ENCODE results near the gene MSI2. TPM values are rescaled to one million over a fixed set of nuclear protein-coding genes. Genes with fewer than 3 reads are reported as not detected.
A peak's percentile ranks its signal among the peaks of the same experiment; 100 is the strongest.

The MSI2 gene
- total and polyA plus RNA-seq, 9 of the 15 experiments (the other 6 are each of a cell fraction or from before 2014, with no cell fraction given), result 4.6 to 61.8 (median 42.4) TPM

DNA sequence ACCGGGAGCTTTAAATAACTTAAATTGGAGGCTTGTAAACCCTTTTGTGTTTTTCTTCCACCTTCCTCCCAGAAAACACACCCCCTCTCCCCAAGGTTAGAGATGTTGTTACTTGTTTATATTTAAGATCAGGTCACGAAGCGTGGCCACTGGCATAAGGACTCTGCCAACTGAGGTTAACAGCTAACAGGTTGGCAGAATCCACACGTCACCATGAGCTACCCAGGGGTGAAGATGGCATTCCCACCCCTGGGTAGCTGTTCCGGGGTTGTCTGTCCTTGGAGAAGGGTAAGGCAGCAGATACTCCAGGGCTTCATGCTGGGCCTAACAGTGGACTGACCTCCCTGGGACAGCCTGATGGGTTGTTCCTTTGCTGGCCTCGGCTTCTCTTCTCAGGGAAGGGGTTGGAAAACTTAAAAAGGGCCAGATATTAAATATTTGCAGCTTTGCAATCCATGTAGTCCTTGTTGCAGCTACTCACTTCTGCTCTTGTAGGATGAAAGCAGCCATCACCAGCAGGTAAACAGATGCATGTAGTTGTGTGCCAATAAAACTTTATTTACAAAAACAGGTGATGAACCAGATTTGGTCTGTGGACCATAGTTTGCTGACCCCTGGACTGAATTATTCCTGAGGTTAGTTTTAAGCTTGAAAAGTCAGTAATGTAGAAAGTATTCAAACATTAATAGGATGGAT is 148.6 kb downstream of the MSI2 start:
- Histone ChIP-seq H3K9me1 (ENCODE audit: control insufficient read depth, insufficient read depth, low read length) (no peaks in the 10 kb centered on the region), H3K9me3 (replicated peaks; ENCODE audit: control insufficient read depth, insufficient read depth, low read depth, low read length) (no peaks in the 10 kb centered on the region), H4K20me1 (replicated peaks; ENCODE audit: control insufficient read depth, insufficient read depth, low read length) (0 out of 2 replicates have a peak, but pooled peaks cover under 1% of the 10 kb centered on the region), H3K4me2 (ENCODE audit: insufficient read depth, low read length) (no peak overlapping the region), H3K27ac (ENCODE audit: extremely low read depth, low read depth, low read length) (no peak overlapping the region), H3K36me3 (ENCODE audit: control insufficient read depth, insufficient read depth, low read length) (peaks cover 35% of the 10 kb centered on the region), H3K4me3 (no peak overlapping the region), H3K27me3 (ENCODE audit: control insufficient read depth in 2 of 2, insufficient read depth in 2 of 2, low read length in 2 of 2) (no peaks in the 10 kb centered on the region), H2AFZ (ENCODE audit: low read depth, low read length) (no peak overlapping the region), H3K4me1 (replicated peaks in 1 of 2; ENCODE audit: control insufficient read depth in 2 of 2, insufficient read depth in 2 of 2, low read length in 2 of 2) (peaks cover 16 to 19% of the 10 kb centered on the region in 2 experiments), H3K9ac (ENCODE audit: insufficient read depth in 1 of 2, low read depth in 2 of 2, low read length in 2 of 2) (no peak overlapping the region), H3K79me2 (ENCODE audit: control insufficient read depth, insufficient read depth, low read length) (peaks cover 16% of the 10 kb centered on the region)
- DNase-seq (ENCODE audit: extremely low read depth in 1 of 4, low spot score in 3 of 4) (no peak), FAIRE-seq (no peak), ATAC-seq (no peak)
- ChIA-PET POLR2A (no interaction called here), CTCF (ENCODE audit: low intra/inter-chr PET ratio) (interaction anchor here (2.2 kb wide), 1 partner anchor 162 kb away, joined by 7 read pairs; no protein-coding TSS in a partner anchor)
- TF ChIP-seq ZBTB40 (IDR thresholded peaks at IDR 0.05) (peak; percentile 94), ZBTB40 (CRISPR knock-in tag; IDR thresholded peaks at IDR 0.05) (peak; percentile 90), PTRF (tag; IDR thresholded peaks at IDR 0.05) (no peak), NFRKB (IDR thresholded peaks at IDR 0.05; ENCODE audit: low read depth) (no peak)
- 95% methylated on average over 6 of the region's 6 CpGs for WGBS (ENCODE audit: insufficient coverage, low coverage, missing lambda C conversion rate)
- intact Hi-C loops (cut with micrococcal nuclease), result no loop called here
- in situ Hi-C loops (cut with MboI), result no loop called here
- BruUV-seq (replicated peaks), result no TSS peak

Measured in K562 (cell line).